A549 treated with AZD2906 at 1 μM for 4 hours (cell line): ENCODE results near the gene SPDYA. TPM values are rescaled to one million over a fixed set of nuclear protein-coding genes. Genes with fewer than 3 reads are reported as not detected.

ENCODE experiments used
- total RNA-seq: library from RNA; stranded (reverse); fragments of 200-300 nt; extraction: Qiagen RNA extraction; gene quantifications from 5 replicates; pipeline ENCODE4 v1.2.3, GENCODE V29; 2022

Gene SPDYA
- 0.08 to 0.27 TPM (median 0.25 TPM) in 5 replicates for total RNA-seq

DNA sequence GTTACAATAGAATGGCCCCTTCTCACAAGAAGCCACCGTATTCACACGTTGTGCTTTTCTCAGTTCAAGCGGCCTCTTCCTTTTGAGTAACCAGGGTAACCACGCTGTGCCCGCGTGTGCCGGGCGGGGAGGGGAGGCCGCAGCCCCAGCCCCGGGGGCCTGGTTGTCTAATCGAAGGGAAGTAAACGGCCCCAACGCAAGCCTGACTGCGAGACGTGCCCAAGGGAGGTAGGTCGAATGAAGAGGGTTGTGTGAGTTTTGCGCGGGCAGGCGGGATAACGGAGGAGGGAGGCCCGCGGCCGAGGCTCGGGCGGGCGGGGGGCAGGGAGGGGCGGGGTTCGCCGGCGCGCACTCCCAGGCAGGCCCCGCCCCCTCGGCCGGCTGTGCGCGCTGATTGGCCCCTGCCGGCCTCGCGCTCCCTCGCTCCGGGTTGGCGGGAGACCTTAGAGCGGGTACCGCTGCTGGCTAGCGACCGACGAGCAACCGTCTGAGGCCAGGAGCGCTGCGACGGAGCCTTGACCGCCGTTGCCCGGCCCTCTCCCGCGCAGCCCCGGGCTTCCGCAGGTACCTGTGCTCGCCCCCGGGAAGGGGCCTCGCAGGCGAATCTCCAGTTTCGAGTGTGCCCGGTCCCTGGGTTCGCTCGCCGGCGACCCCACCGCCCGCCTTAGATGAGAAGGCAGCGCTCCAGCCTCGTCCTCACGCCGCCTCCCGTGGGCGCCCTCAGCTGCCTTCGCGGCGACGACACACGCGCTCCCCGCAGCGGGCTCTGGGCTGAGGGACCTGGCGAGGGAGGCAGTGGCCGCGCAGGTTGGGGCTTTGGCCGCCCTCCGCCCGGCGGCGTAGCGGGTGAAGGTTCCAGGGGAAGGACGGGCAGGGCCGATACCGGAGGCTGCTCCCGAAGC is at the start of gene SPDYA:
SPDYA (plus strand) TSS at position 451 of the 902 bp plus-strand sequence. CDS start 5,181 bp downstream, outside the sequence.

GRCh38 chr2:28870146-28870891 is 59.7 kb downstream of the SPDYA start, which contains the start of gene TRMT61B:
TRMT61B (minus strand) TSS chr2:28870309; CDS start chr2:28870277, 32 bp downstream.

DNA sequence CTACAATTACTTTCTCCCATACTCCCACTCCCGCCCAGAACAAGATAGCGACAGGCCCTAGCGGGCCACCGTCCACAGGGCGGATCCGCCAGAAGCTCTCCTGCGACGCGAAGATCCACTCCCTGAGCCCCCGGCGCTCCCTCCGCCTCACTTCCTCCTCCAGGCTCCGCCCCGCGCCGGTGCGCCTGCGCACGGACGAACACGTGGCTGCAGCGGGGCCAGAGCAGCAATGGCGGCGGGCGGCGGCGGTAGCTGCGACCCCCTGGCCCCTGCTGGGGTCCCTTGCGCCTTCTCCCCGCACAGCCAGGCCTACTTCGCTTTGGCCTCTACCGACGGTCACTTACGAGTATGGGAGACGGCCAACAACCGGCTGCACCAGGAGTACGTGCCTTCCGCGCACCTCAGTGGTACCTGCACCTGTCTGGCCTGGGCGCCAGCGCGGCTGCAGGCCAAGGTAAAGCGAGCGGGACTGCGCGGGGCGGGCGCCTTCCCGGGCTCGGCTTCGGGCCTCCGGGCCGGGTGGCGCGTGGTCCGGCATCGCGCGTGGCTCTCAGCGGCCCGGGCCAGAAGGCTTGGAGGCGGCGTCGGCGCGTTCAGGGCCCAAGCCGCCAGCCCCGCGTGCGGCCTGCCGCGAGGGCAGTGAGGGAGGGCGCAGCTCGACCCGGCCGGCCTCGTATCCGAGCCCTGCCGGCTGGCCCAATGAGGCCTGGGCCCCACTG is 84.0 kb downstream of the SPDYA start, which contains the start of gene WDR43:
WDR43 (plus strand) TSS at position 198 of the 719 bp plus-strand sequence; CDS start at position 230, 32 bp downstream.

Other genes with a start within 250 kb of the SPDYA start
- 133 to 199 TPM (median 162 TPM) in 5 replicates for gene PPP1CB, start 59.0 kb upstream of the SPDYA start, total RNA-seq
- gene TRMT61B, start 59.5 kb downstream of the SPDYA start, total RNA-seq, result 15.0 to 16.7 TPM (median 16.0 TPM) in 5 replicates
- 75.6 to 107 TPM (median 80.9 TPM) in 5 replicates for gene WDR43, start 83.8 kb downstream of the SPDYA start, total RNA-seq
- gene TOGARAM2, start 170.5 kb downstream of the SPDYA start, total RNA-seq, result 0.05 to 0.52 TPM (median 0.20 TPM) in 5 replicates